ENCODE measurements around the gene ZBTB17.

DNA sequence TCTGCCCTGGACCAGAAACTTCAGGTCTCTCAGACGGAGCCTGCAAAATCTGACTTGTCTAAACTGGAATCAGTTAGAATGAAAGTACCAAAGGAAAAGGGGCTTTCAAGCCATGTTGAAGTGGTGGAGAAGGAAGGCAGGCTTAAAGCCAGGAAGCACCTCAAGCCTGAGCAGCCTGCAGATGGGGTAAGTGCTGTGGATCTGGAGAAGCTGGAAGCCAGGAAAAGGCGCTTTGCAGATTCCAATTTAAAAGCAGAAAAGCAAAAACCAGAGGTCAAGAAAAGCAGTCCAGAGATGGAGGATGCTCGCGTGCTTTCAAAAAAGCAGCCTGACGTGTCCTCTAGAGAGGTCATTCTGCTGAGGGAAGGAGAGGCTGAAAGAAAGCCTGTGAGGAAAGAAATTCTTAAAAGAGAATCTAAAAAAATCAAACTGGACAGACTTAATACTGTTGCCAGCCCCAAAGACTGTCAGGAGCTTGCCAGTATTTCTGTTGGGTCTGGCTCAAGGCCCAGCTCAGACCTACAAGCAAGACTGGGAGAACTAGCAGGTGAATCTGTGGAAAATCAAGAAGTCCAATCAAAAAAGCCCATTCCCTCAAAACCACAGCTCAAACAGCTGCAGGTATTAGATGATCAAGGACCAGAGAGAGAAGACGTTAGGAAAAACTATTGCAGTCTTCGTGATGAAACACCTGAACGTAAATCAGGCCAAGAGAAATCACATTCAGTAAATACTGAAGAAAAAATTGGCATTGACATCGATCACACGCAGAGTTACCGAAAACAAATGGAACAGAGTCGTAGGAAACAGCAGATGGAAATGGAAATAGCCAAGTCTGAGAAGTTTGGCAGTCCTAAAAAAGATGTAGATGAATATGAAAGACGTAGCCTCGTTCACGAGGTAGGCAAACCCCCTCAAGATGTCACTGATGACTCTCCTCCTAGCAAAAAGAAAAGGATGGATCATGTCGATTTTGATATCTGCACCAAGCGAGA is 46.6 kb downstream of the ZBTB17 start:
- TF ChIP-seq EZH2 (IDR thresholded peaks at IDR 0.05) (no peak), EZH2phosphoT487 (IDR thresholded peaks at IDR 0.05) (no peak)
- TF ChIP-seq, protein P1, sequence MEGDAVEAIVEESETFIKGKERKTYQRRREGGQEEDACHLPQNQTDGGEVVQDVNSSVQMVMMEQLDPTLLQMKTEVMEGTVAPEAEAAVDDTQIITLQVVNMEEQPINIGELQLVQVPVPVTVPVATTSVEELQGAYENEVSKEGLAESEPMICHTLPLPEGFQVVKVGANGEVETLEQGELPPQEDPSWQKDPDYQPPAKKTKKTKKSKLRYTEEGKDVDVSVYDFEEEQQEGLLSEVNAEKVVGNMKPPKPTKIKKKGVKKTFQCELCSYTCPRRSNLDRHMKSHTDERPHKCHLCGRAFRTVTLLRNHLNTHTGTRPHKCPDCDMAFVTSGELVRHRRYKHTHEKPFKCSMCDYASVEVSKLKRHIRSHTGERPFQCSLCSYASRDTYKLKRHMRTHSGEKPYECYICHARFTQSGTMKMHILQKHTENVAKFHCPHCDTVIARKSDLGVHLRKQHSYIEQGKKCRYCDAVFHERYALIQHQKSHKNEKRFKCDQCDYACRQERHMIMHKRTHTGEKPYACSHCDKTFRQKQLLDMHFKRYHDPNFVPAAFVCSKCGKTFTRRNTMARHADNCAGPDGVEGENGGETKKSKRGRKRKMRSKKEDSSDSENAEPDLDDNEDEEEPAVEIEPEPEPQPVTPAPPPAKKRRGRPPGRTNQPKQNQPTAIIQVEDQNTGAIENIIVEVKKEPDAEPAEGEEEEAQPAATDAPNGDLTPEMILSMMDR (IDR thresholded peaks at IDR 0.05): no peak

All from neural progenitor cell (in vitro differentiated cells).